NCI-H1436 treated with DMSO at 0.1 percent for 48 hours (cell line): Measurements from ENCODE around the gene LRP1B.

Source experiments
- DNase-seq: peaks from one replicate; lab custom pipeline; 2025; lab: John Stamatoyannopoulos, UW

Gene LRP1B

GRCh38 chr2:140529706-140530105, 1601.1 kb downstream of the LRP1B start:
- no peak for DNase-seq

GRCh38 chr2:140528982-140529381, 1601.8 kb downstream of the LRP1B start:
- DNase-seq, result no peak

- no peak for DNase-seq
These were observed 1604.2 kb downstream of the LRP1B start for GRCh38 chr2:140526575-140526974.

- no peak for DNase-seq
These were observed 1618.7 kb downstream of the LRP1B start for GRCh38 chr2:140512106-140512505.

GRCh38 chr2:140509765-140510164, 1621.1 kb downstream of the LRP1B start:
- DNase-seq, result no peak

GRCh38 chr2:140508756-140509155, 1622.1 kb downstream of the LRP1B start:
- no peak for DNase-seq

- DNase-seq, result no peak
These were observed 1624.2 kb downstream of the LRP1B start for GRCh38 chr2:140506606-140507005.

- DNase-seq, result no peak
These were observed 1626.2 kb downstream of the LRP1B start for GRCh38 chr2:140504601-140505000.

GRCh38 chr2:140502951-140503630, 1627.7 kb downstream of the LRP1B start:
- no peak for DNase-seq

GRCh38 chr2:140498360-140498759, 1632.5 kb downstream of the LRP1B start:
- no peak for DNase-seq

GRCh38 chr2:140496714-140497113, 1634.1 kb downstream of the LRP1B start:
- DNase-seq, result no peak

GRCh38 chr2:140491876-140492275, 1638.9 kb downstream of the LRP1B start:
- no peak for DNase-seq

GRCh38 chr2:140489193-140489592, 1641.6 kb downstream of the LRP1B start:
- no peak for DNase-seq

- no peak for DNase-seq
These were observed 1649.7 kb downstream of the LRP1B start for GRCh38 chr2:140481136-140481535.

- DNase-seq, result no peak
These were observed 1657.0 kb downstream of the LRP1B start for GRCh38 chr2:140473851-140474250.

GRCh38 chr2:140472676-140473075, 1658.1 kb downstream of the LRP1B start:
- DNase-seq, result no peak

- no peak for DNase-seq
These were observed 1665.5 kb downstream of the LRP1B start for GRCh38 chr2:140465301-140465700.

GRCh38 chr2:140462990-140463389, 1667.8 kb downstream of the LRP1B start:
- no peak for DNase-seq

- DNase-seq, result no peak
These were observed 1673.3 kb downstream of the LRP1B start for GRCh38 chr2:140457483-140457882.

GRCh38 chr2:140455315-140455714, 1675.5 kb downstream of the LRP1B start:
- no peak for DNase-seq

- DNase-seq, result no peak
These were observed 1676.1 kb downstream of the LRP1B start for GRCh38 chr2:140454717-140455116.

- DNase-seq, result no peak
These were observed 1679.5 kb downstream of the LRP1B start for GRCh38 chr2:140451324-140451723.

- no peak for DNase-seq
These were observed 1688.5 kb downstream of the LRP1B start for GRCh38 chr2:140442319-140442718.

- no peak for DNase-seq
These were observed 1690.0 kb downstream of the LRP1B start for GRCh38 chr2:140440815-140441214.
